Smooth muscle cell (in vitro differentiated cells): ENCODE measurements around the gene CPSF4L. TPM values are rescaled to one million over a fixed set of nuclear protein-coding genes. Genes with fewer than 3 reads are reported as not detected.

Experiments
- DNase-seq: peaks from one replicate; lab custom pipeline; 2025; ENCODE audit not compliant: unreplicated experiment; lab: John Stamatoyannopoulos, UW
- H2AFZ ChIP-seq: fragments of 200-600 bp; sonication (generic); 2 replicates; pipeline ENCODE4 v1.6.0; 2016; ENCODE audit warnings: antibody characterized with exemption, low read depth, mild to moderate bottlenecking
- H3F3A ChIP-seq: fragments of 200-600 bp; sonication (generic); 2 replicates; pipeline ENCODE4 v1.6.0; 2017; ENCODE audit warnings: antibody characterized with exemption, low read depth
- H3K27ac ChIP-seq: fragments of 200-600 bp; sonication (generic); 2 replicates; pipeline ENCODE4 v1.5.1; 2016; ENCODE audit warnings: low read depth, mild to moderate bottlenecking
- H3K27me3 ChIP-seq: fragments of 200-600 bp; sonication (generic); 2 replicates; pipeline ENCODE4 v1.6.1; 2016; ENCODE audit warnings: low read depth, mild to moderate bottlenecking
- H3K36me3 ChIP-seq: fragments of 200-600 bp; sonication (generic); 2 replicates; pipeline ENCODE4 v1.5.1; 2016; ENCODE audit warnings: low read depth
- H3K4me1 ChIP-seq: fragments of 200-600 bp; sonication (generic); 2 replicates; pipeline ENCODE4 v1.5.1; 2016; ENCODE audit warnings: low read depth
- H3K4me2 ChIP-seq: fragments of 200-600 bp; sonication (generic); 2 replicates; pipeline ENCODE4 v1.6.0; 2016; ENCODE audit warnings: mild to moderate bottlenecking
- H3K4me3 ChIP-seq: fragments of 200-600 bp; sonication (generic); 2 replicates; pipeline ENCODE4 v1.5.1; 2016; ENCODE audit warnings: mild to moderate bottlenecking
- H3K79me2 ChIP-seq: fragments of 200-600 bp; sonication (generic); 2 replicates; pipeline ENCODE4 v1.6.0; 2016; ENCODE audit warnings: low read depth, mild to moderate bottlenecking
- H3K9ac ChIP-seq: fragments of 200-600 bp; sonication (generic); 2 replicates; pipeline ENCODE4 v1.6.0; 2016; ENCODE audit warnings: low read depth
- H3K9me3 ChIP-seq: fragments of 200-600 bp; sonication (generic); replicated peaks from 2 replicates; pipeline ENCODE4 v1.5.1; 2016; ENCODE audit warnings: low read depth
- H4K20me1 ChIP-seq: fragments of 200-600 bp; sonication (generic); 2 replicates; pipeline ENCODE4 v1.6.0; 2016; ENCODE audit warnings: low read depth
- CTCF ChIP-seq: fragments of 200-600 bp; sonication (generic); IDR thresholded peaks from 2 replicates; pipeline ENCODE4 v1.5.1; 2017; ENCODE audit warnings: borderline replicate concordance, mild to moderate bottlenecking, antibody characterized with exemption; ENCODE audit not compliant: insufficient read depth, poor library complexity, severe bottlenecking
- WGBS: methylation state at CpG from one replicate; pipeline ENCODE4 v1.1.7; 2016; ENCODE audit warnings: low lambda C conversion rate; 5-methylcytosine and 5-hydroxymethylcytosine counted together
- polyA plus RNA-seq: library from polyadenylated mRNA; unstranded; fragments of >200 nt; fragmentation: Nextera tagmentation; extraction: Ambion mirVana; gene quantifications from 2 replicates; pipeline ENCODE4 v1.2.1, GENCODE V29; 2016
- total RNA-seq: library from RNA; depleted of rRNA; stranded (reverse); fragments of >200 nt; gene quantifications from 2 replicates; pipeline ENCODE4 v1.2.3, GENCODE V29; 2014

Gene CPSF4L
- total and polyA plus RNA-seq, 2 experiments from 2014 or later: not detected

- no peak overlapping the region for H3K4me3 ChIP-seq
- WGBS: no CpG with 5 or more reads among the region's 2 CpGs
- no peak overlapping the region for H3K27ac ChIP-seq
- no peaks in the 10 kb centered on the region for H3K9me3 ChIP-seq
- peaks cover 54% of the 10 kb centered on the region for H4K20me1 ChIP-seq
- no peak overlapping the region for H3K9ac ChIP-seq
- H3K79me2 ChIP-seq: peaks cover 58% of the 10 kb centered on the region
- DNase-seq: no peak
- H3K4me2 ChIP-seq: no peak overlapping the region
- H3K4me1 ChIP-seq: peaks cover 15% of the 10 kb centered on the region
- H3F3A ChIP-seq: peaks cover 6% of the 10 kb centered on the region
- H3K36me3 ChIP-seq: no peaks in the 10 kb centered on the region
- no peak overlapping the region for H2AFZ ChIP-seq
- no peaks in the 10 kb centered on the region for H3K27me3 ChIP-seq
- no peak for TF ChIP-seq CTCF
These were observed 38.0 kb downstream of the CPSF4L start for GRCh38 chr17:73223626-73224230.

- Histone ChIP-seq H3K27me3 (no peaks in the 10 kb centered on the region), H3K9me3 (no peaks in the 10 kb centered on the region), H3K27ac (no peak overlapping the region), H3K4me2 (no peak overlapping the region), H3F3A (no peaks in the 10 kb centered on the region), H2AFZ (no peak overlapping the region), H3K79me2 (peaks cover 20% of the 10 kb centered on the region), H3K4me1 (no peaks in the 10 kb centered on the region), H3K36me3 (peaks cover 3% of the 10 kb centered on the region), H3K4me3 (no peak overlapping the region), H3K9ac (no peak overlapping the region), H4K20me1 (peaks cover 37% of the 10 kb centered on the region)
- DNase-seq: no peak
- no peak for TF ChIP-seq CTCF
- WGBS: 97% methylated on average over 2 of the region's 2 CpGs
These were observed 46.2 kb downstream of the CPSF4L start for GRCh38 chr17:73215447-73215846.

GRCh38 chr17:73214851-73215250 is 46.8 kb downstream of the CPSF4L start:
- Histone ChIP-seq H3K27me3 (no peaks in the 10 kb centered on the region), H3F3A (peaks cover 2% of the 10 kb centered on the region), H3K9ac (no peak overlapping the region), H3K4me1 (no peaks in the 10 kb centered on the region), H3K36me3 (peaks cover 3% of the 10 kb centered on the region), H3K4me3 (no peak overlapping the region), H3K4me2 (no peak overlapping the region), H3K27ac (no peak overlapping the region), H2AFZ (no peak overlapping the region), H3K9me3 (no peaks in the 10 kb centered on the region), H4K20me1 (peaks cover 42% of the 10 kb centered on the region), H3K79me2 (peaks cover 16% of the 10 kb centered on the region)
- no peak for DNase-seq
- WGBS: 86% methylated on average over 4 of the region's 4 CpGs
- no peak for TF ChIP-seq CTCF

- H3K4me2 ChIP-seq: no peak overlapping the region
- no peak overlapping the region for H2AFZ ChIP-seq
- no peak overlapping the region for H3K9ac ChIP-seq
- DNase-seq: no peak
- no peaks in the 10 kb centered on the region for H3K9me3 ChIP-seq
- H3F3A ChIP-seq: peaks cover 2% of the 10 kb centered on the region
- no peak overlapping the region for H3K27ac ChIP-seq
- no peak overlapping the region for H3K4me3 ChIP-seq
- no peaks in the 10 kb centered on the region for H3K27me3 ChIP-seq
- H3K79me2 ChIP-seq: peaks cover 12% of the 10 kb centered on the region
- no peak for TF ChIP-seq CTCF
- peaks cover 50% of the 10 kb centered on the region for H4K20me1 ChIP-seq
- H3K4me1 ChIP-seq: no peaks in the 10 kb centered on the region
- H3K36me3 ChIP-seq: peaks cover 3% of the 10 kb centered on the region
These were observed 47.7 kb downstream of the CPSF4L start for GRCh38 chr17:73214008-73214407.
